Bronchial epithelial cell (primary cell): ENCODE data around the gene ACTN1. TPM values are rescaled to one million over a fixed set of nuclear protein-coding genes. Genes with fewer than 3 reads are reported as not detected.

ENCODE experiments used
- DNase-seq: peaks from one replicate; pipeline ENCODE4 v3.0.0-alpha.2; 2010; ENCODE audit warnings: low read depth
- FAIRE-seq: peaks from 2 replicates; lab custom pipeline; 2011; peaks lifted over from hg19 to GRCh38; lab: Jason Lieb, UNC
- H3K27me3 ChIP-seq: 2 replicates; pipeline ENCODE4 v1.5.1; 2011; ENCODE audit warnings: low read length; ENCODE audit not compliant: control insufficient read depth, insufficient read depth
- H3K36me3 ChIP-seq: 2 replicates; pipeline ENCODE4 v1.5.1; 2011; ENCODE audit warnings: low read length; ENCODE audit not compliant: control insufficient read depth, insufficient read depth
- H3K4me3 ChIP-seq: 2 replicates; pipeline ENCODE4 v1.5.1; 2011; ENCODE audit warnings: mild to moderate bottlenecking, low read depth, low read length, control low read depth
- CTCF ChIP-seq: IDR thresholded peaks from 2 replicates; pipeline ENCODE4 v1.5.1; 2011; ENCODE audit warnings: mild to moderate bottlenecking, moderate library complexity, low read length, control low read depth, inconsistent platforms; ENCODE audit not compliant: insufficient read depth, severe bottlenecking
- total RNA-seq: library from RNA; depleted of rRNA; stranded (reverse); fragments of >200 nt; gene quantifications from 2 replicates; pipeline ENCODE4 v1.2.1, GENCODE V29; 2014

Gene ACTN1
- total RNA-seq, 1 donor from 2014 or later: 165 TPM

GRCh38 chr14:68891851-68892660 is 87.0 kb downstream of the ACTN1 start:
- peak; percentile 31 for DNase-seq
- FAIRE-seq: peak; percentile 76
- peaks cover 44% of the 10 kb centered on the region for H3K36me3 ChIP-seq
- H3K27me3 ChIP-seq: no peaks in the 10 kb centered on the region
- H3K4me3 ChIP-seq: no peak overlapping the region
- no peak for TF ChIP-seq CTCF

GRCh38 chr14:68890173-68890931 is 88.8 kb downstream of the ACTN1 start:
- H3K27me3 ChIP-seq: no peaks in the 10 kb centered on the region
- H3K36me3 ChIP-seq: peaks cover 45% of the 10 kb centered on the region
- no peak for DNase-seq
- no peak for FAIRE-seq
- TF ChIP-seq CTCF: no peak
- H3K4me3 ChIP-seq: no peak overlapping the region

GRCh38 chr14:68888883-68889282 is 90.2 kb downstream of the ACTN1 start:
- Histone ChIP-seq H3K36me3 (peaks cover 47% of the 10 kb centered on the region), H3K4me3 (no peak overlapping the region), H3K27me3 (no peaks in the 10 kb centered on the region)
- FAIRE-seq: no peak
- no peak for DNase-seq
- TF ChIP-seq CTCF: no peak

GRCh38 chr14:68888025-68888850 is 90.9 kb downstream of the ACTN1 start:
- Histone ChIP-seq H3K4me3 (no peak overlapping the region), H3K36me3 (peaks cover 45% of the 10 kb centered on the region), H3K27me3 (no peaks in the 10 kb centered on the region)
- peak; percentile 52 for FAIRE-seq
- no peak for DNase-seq
- TF ChIP-seq CTCF: no peak

GRCh38 chr14:68886109-68886434 is 93.0 kb downstream of the ACTN1 start:
- TF ChIP-seq CTCF: no peak
- H3K27me3 ChIP-seq: no peaks in the 10 kb centered on the region
- no peak for DNase-seq
- peaks cover 50% of the 10 kb centered on the region for H3K36me3 ChIP-seq
- no peak for FAIRE-seq
- no peak overlapping the region for H3K4me3 ChIP-seq
